K562 (cell line): Measurements from ENCODE around the gene TUBA1A. TPM values are rescaled to one million over a fixed set of nuclear protein-coding genes. Genes with fewer than 3 reads are reported as not detected.

ENCODE experiments used
- ATAC-seq: fragments of 200-7000 bp; cut with Tn5 transposase; 3 replicates; pipeline ENCODE4 v1.9.1; 2020; ENCODE audit warnings: moderate library complexity
- BruUV-seq: library from RNA; stranded (reverse); fragments of 400-500 nt; replicated peaks from 2 replicates; lab custom pipeline; 2021; lab: Mats Ljungman, UMichigan
- CTCF ChIA-PET: fragments of 300-600 bp; formaldehyde crosslinking; extraction: SDS; loops from one replicate; lab custom pipeline; 2021; ENCODE audit warnings: low intra/inter-chr PET ratio; lab: Yijun Ruan, JAX
- POLR2A ChIA-PET: fragments of 300-600, 350-650 bp; sonication (Branson Sonifier 250); formaldehyde crosslinking; extraction: SDS; loops from one replicate; lab custom pipeline; 2021; ENCODE audit warnings: antibody characterized with exemption, inconsistent platforms; lab: Yijun Ruan, JAX
- DNase-seq, 4 experiments: peaks; one replicate each; pipeline versions ENCODE4 v3.0.0 to v3.0.0-alpha.2; 2011 to 2018; ENCODE audit warnings: low spot score in 3 of 4, mixed read lengths in 3 of 4; ENCODE audit errors: extremely low read depth in 1 of 4
- FAIRE-seq: peaks from 2 replicates; lab custom pipeline; 2011; peaks lifted over from hg19 to GRCh38; lab: Jason Lieb, UNC
- H2AFZ ChIP-seq: 2 replicates; pipeline ENCODE4 v1.6.0; 2011; ENCODE audit warnings: low read depth, low read length, control low read depth, inconsistent platforms
- H3K27ac ChIP-seq: fragments of 200-600 bp; 3 replicates; pipeline ENCODE4 v1.8.0; 2011; ENCODE audit warnings: low read depth, mild to moderate bottlenecking, control low read depth, inconsistent platforms, low read length, moderate library complexity, mixed read lengths; ENCODE audit errors: extremely low read depth
- H3K27me3 ChIP-seq, 2 experiments: fragments of 300-600 bp in 1 of 2; 2 replicates in 1 of 2; 3 replicates in 1 of 2; pipeline versions ENCODE4 v1.6.0 to v1.8.0; 2011; ENCODE audit warnings: inconsistent platforms in 2 of 2, low read length in 2 of 2, mild to moderate bottlenecking in 1 of 2, mixed read lengths in 1 of 2, moderate library complexity in 1 of 2; ENCODE audit not compliant: control insufficient read depth in 2 of 2, insufficient read depth in 2 of 2
- H3K36me3 ChIP-seq: fragments of 300-600 bp; 3 replicates; pipeline ENCODE4 v1.8.0; 2011; ENCODE audit warnings: mild to moderate bottlenecking, low read length, inconsistent platforms; ENCODE audit not compliant: control insufficient read depth, insufficient read depth
- H3K4me1 ChIP-seq, 2 experiments: fragments of 200-600 bp in 1 of 2; replicated peaks in 1 of 2; 2 replicates in 1 of 2; 3 replicates in 1 of 2; pipeline versions ENCODE4 v1.5.1 to v1.8.0; 2011; ENCODE audit warnings: inconsistent platforms in 2 of 2, low read length in 2 of 2, mild to moderate bottlenecking in 1 of 2, mixed read lengths in 1 of 2, moderate library complexity in 1 of 2; ENCODE audit not compliant: control insufficient read depth in 2 of 2, insufficient read depth in 2 of 2
- H3K4me2 ChIP-seq: 2 replicates; pipeline ENCODE4 v1.6.1; 2011; ENCODE audit warnings: low read length, control low read depth, inconsistent platforms, mixed read lengths; ENCODE audit not compliant: insufficient read depth
- H3K4me3 ChIP-seq: fragments of 200-600 bp; sonication (generic), shearing (Covaris generic); 2 replicates; pipeline ENCODE4 v1.5.1; 2016; ENCODE audit warnings: control low read depth, inconsistent platforms
- H3K79me2 ChIP-seq: fragments of 200-600 bp; 3 replicates; pipeline ENCODE4 v1.8.0; 2011; ENCODE audit warnings: low read length, inconsistent platforms; ENCODE audit not compliant: control insufficient read depth, insufficient read depth
- H3K9ac ChIP-seq, 2 experiments: 2 replicates each; pipeline versions ENCODE4 v1.6.0 to v1.6.1; 2011; ENCODE audit warnings: low read depth in 2 of 2, low read length in 2 of 2, control low read depth in 1 of 2, inconsistent platforms in 1 of 2, mild to moderate bottlenecking in 1 of 2, mixed read lengths in 1 of 2; ENCODE audit not compliant: insufficient read depth in 1 of 2
- H3K9me1 ChIP-seq: one replicate; pipeline ENCODE4 v1.6.0; 2011; ENCODE audit warnings: inconsistent platforms, mild to moderate bottlenecking, low read length, moderate library complexity; ENCODE audit not compliant: control insufficient read depth, insufficient read depth
- H3K9me3 ChIP-seq: replicated peaks from 2 replicates; pipeline ENCODE4 v1.5.1; 2011; ENCODE audit warnings: low read depth, low read length, inconsistent platforms; ENCODE audit not compliant: control insufficient read depth, insufficient read depth
- H4K20me1 ChIP-seq: replicated peaks from 2 replicates; pipeline ENCODE4 v1.6.1; 2011; ENCODE audit warnings: low read length, inconsistent platforms, mixed read lengths; ENCODE audit not compliant: control insufficient read depth, insufficient read depth
- E2F3 ChIP-seq: fragments of 250-450 bp; sonication (Bioruptor Pico); IDR thresholded peaks from 2 replicates; pipeline ENCODE4 v1.4.0; 2020; ENCODE audit warnings: mild to moderate bottlenecking
- ELF2 ChIP-seq: fragments of 250-450 bp; sonication (Bioruptor Pico); IDR thresholded peaks from 2 replicates; pipeline ENCODE4 v1.5.0; 2021; ENCODE audit warnings: mild to moderate bottlenecking
- GATA2 ChIP-seq: sonication (generic); formaldehyde crosslinking; IDR thresholded peaks from 2 replicates; pipeline ENCODE4 v1.4.0; 2020; ENCODE audit warnings: mild to moderate bottlenecking, missing genetic modification reagents
- KAT8 ChIP-seq: fragments of 450-650 bp; IDR thresholded peaks from 2 replicates; pipeline ENCODE4 v1.6.1; 2016; ENCODE audit warnings: low read depth, mild to moderate bottlenecking
- OTX1 ChIP-seq: fragments of 450-650 bp; formaldehyde crosslinking; IDR thresholded peaks from 2 replicates; pipeline ENCODE4 v1.4.0; 2022; ENCODE audit warnings: mild to moderate bottlenecking
- ZFP36 ChIP-seq: fragments of 150-350 bp; IDR thresholded peaks from 2 replicates; pipeline ENCODE4 v1.6.1; 2018; ENCODE audit warnings: low read length, low read depth; ENCODE audit not compliant: partially characterized antibody
- WGBS: fragments of 100-300 bp; shearing (Covaris generic); methylation state at CpG from one replicate; pipeline ENCODE4 v1.1.6; 2016; ENCODE audit warnings: low coverage, mixed read lengths; ENCODE audit not compliant: insufficient coverage; ENCODE audit errors: missing lambda C conversion rate; 5-methylcytosine and 5-hydroxymethylcytosine counted together
- in situ Hi-C: fragments of 300-500 bp; cut with MboI; formaldehyde crosslinking; loops from 4 replicates; pipeline ENCODE4 v1.15.0; 2018; ENCODE audit warnings: inconsistent platforms, mixed read lengths
- intact Hi-C: fragments of 100-400 bp; cut with micrococcal nuclease; formaldehyde crosslinking; loops from 2 replicates; pipeline ENCODE4 v1.14.2; 2022
- polyA plus RNA-seq, 8 experiments: library from polyadenylated mRNA; depleted of rRNA in 4 of 8; stranded (reverse) in 5 of 8; unstranded in 3 of 8; fragments of >200 nt; fragmentation: Nextera tagmentation in 2 of 8; fragmentation: Illumina TruSeq in 1 of 8; extraction: Ambion mirVana in 2 of 8; extraction: Trizol in 1 of 8; gene quantifications; 2 replicates each; pipeline versions ENCODE4 v1.2.1 to v1.2.3, GENCODE V29; 2011 to 2014; ENCODE audit warnings: inconsistent platforms in 1 of 8, missing spikeins in 1 of 8
- total RNA-seq, 7 experiments: library from RNA; depleted of rRNA in 6 of 7; stranded (reverse); fragments of >200 nt in 6 of 7; fragmentation: Illumina TruSeq in 2 of 7; extraction: Trizol in 2 of 7; gene quantifications; 2 replicates each; pipeline versions ENCODE4 v1.2.1 to v1.2.3, GENCODE V29; 2011 to 2021; ENCODE audit warnings: low replicate concordance in 1 of 7
- TF ChIP-seq, protein P1 (sequence below): fragments of 450-650 bp; IDR thresholded peaks from 2 replicates; pipeline ENCODE4 v1.6.1; 2016; ENCODE audit warnings: missing biosample characterization, missing genetic modification characterization

The TUBA1A gene
- total and polyA plus RNA-seq, 9 of the 15 experiments (the other 6 are each of a cell fraction or from before 2014, with no cell fraction given) = 7.4 to 45.1 (median 11.9) TPM

- H3K9me3 ChIP-seq = no peaks in the 10 kb centered on the region
- POLR2A ChIA-PET = interaction anchor here (0.7 to 2.6 kb wide), 2 partner anchors 12 to 60 kb away, joined by 3 to 19 read pairs; partner anchors contain the start of gene TUBA1B
- no peaks in the 10 kb centered on the region for H3K36me3 ChIP-seq
- TF ChIP-seq, protein P1, sequence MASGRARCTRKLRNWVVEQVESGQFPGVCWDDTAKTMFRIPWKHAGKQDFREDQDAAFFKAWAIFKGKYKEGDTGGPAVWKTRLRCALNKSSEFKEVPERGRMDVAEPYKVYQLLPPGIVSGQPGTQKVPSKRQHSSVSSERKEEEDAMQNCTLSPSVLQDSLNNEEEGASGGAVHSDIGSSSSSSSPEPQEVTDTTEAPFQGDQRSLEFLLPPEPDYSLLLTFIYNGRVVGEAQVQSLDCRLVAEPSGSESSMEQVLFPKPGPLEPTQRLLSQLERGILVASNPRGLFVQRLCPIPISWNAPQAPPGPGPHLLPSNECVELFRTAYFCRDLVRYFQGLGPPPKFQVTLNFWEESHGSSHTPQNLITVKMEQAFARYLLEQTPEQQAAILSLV = no peak
- TF ChIP-seq E2F3 (CRISPR knock-in tag) (no peak), ZFP36 (peak; percentile 14), KAT8 (no peak), ELF2 (CRISPR knock-in tag) (no peak), OTX1 (CRISPR knock-in tag) (no peak), GATA2 (CRISPR knock-in tag) (no peak)
- no peak overlapping the region for H3K4me2 ChIP-seq
- no peaks in the 10 kb centered on the region for H3K9me1 ChIP-seq
- H3K9ac ChIP-seq = no peak overlapping the region
- BruUV-seq = no TSS peak
- no peak for FAIRE-seq
- H3K4me3 ChIP-seq = no peak overlapping the region
- ATAC-seq = no peak
- H4K20me1 ChIP-seq = no peaks in the 10 kb centered on the region
- WGBS = 31% methylated on average over 12 of the region's 12 CpGs
- H3K27ac ChIP-seq = no peak overlapping the region
- peaks cover 3 to 16% of the 10 kb centered on the region in 2 experiments for H3K4me1 ChIP-seq
- in situ Hi-C loops = no loop called here
- H2AFZ ChIP-seq = no peak overlapping the region
- H3K79me2 ChIP-seq = no peaks in the 10 kb centered on the region
- intact Hi-C loops = loop anchor here (2.0 kb wide), 3 partner anchors 29 to 59 kb away; partner anchors contain the start of gene TUBA1B
- no peak for DNase-seq
- CTCF ChIA-PET = no interaction called here
- H3K27me3 ChIP-seq = no peaks in the 10 kb centered on the region
Observed at GRCh38 chr12:49189731-49190716, 1.1 kb upstream of the TUBA1A start.
